Kidney (tissue), 14 donors: ENCODE results near the gene P4HB. TPM values are rescaled to one million over a fixed set of nuclear protein-coding genes. Genes with fewer than 3 reads are reported as not detected.

ENCODE experiments used
- DNase-seq, 5 donors: peaks; one replicate each; pipeline ENCODE4 v3.0.0-alpha.2; 2013 to 2020
- FAIRE-seq: peaks from 2 replicates; lab custom pipeline; 2012; peaks lifted over from hg19 to GRCh38; lab: Jason Lieb, UNC
- H3K27ac ChIP-seq, 2 donors: one replicate each; pipeline ENCODE4 v1.7.0; 2013; ENCODE audit warnings: low read depth in 2 of 2, low read length in 2 of 2, inconsistent platforms in 1 of 2
- H3K27me3 ChIP-seq: one replicate; pipeline ENCODE4 v1.7.1; 2013; ENCODE audit warnings: low read length, inconsistent platforms; ENCODE audit not compliant: control insufficient read depth, insufficient read depth
- H3K36me3 ChIP-seq, 3 donors: one replicate each; pipeline versions ENCODE4 v1.7.0 to v1.7.1; 2013; ENCODE audit warnings: low read length in 3 of 3, control low read depth in 1 of 3, inconsistent platforms in 1 of 3; ENCODE audit not compliant: insufficient read depth in 3 of 3, control insufficient read depth in 2 of 3
- H3K4me1 ChIP-seq, 3 donors: one replicate each; pipeline versions ENCODE4 v1.7.0 to v1.7.1; 2013; ENCODE audit warnings: low read length in 3 of 3, inconsistent platforms in 1 of 3, low read depth in 1 of 3; ENCODE audit not compliant: control insufficient read depth in 2 of 3, insufficient read depth in 2 of 3
- H3K4me3 ChIP-seq, 3 donors: one replicate each; pipeline versions ENCODE4 v1.7.0 to v1.8.1; 2013; ENCODE audit warnings: low read length in 3 of 3, control low read depth in 1 of 3, inconsistent platforms in 1 of 3
- H3K9ac ChIP-seq, 3 donors: one replicate each; pipeline versions ENCODE4 v1.7.0 to v1.7.1; 2013; ENCODE audit warnings: low read length in 3 of 3, control low read depth in 1 of 3, inconsistent platforms in 1 of 3
- H3K9me3 ChIP-seq, 3 donors: one replicate each; pipeline versions ENCODE4 v1.7.0 to v1.7.1; 2013; ENCODE audit warnings: low read length in 3 of 3, control low read depth in 1 of 3, inconsistent platforms in 1 of 3; ENCODE audit not compliant: control insufficient read depth in 2 of 3, insufficient read depth in 1 of 3
- CTCF ChIP-seq: IDR thresholded peaks from 3 replicates; pipeline ENCODE4 v1.5.1; 2012; ENCODE audit warnings: mild to moderate bottlenecking, moderate library complexity, borderline replicate concordance; ENCODE audit not compliant: insufficient read depth; ENCODE audit errors: extremely low read depth
- intact Hi-C: fragments of 100-400 bp; cut with DNase I; formaldehyde crosslinking; loops from one replicate; pipeline ENCODE4 v1.11.1; 2022
- polyA plus RNA-seq: library from polyadenylated mRNA; stranded (reverse); fragments of 350-450 nt; fragmentation: Illumina TruSeq; extraction: RNeasy Lipid Tissue Mini Kit (QIAGEN cat#74804); gene quantifications from one replicate; pipeline ENCODE4 v1.2.3, GENCODE V29; 2014; ENCODE audit warnings: low read depth, low replicate concordance; ENCODE audit not compliant: insufficient read depth
- total RNA-seq: library from RNA; stranded (reverse); fragmentation: NEBNext Ultra II Directional; extraction: Animal tissue kit (Norgen Biotek cat#: 25700); gene quantifications from one replicate; pipeline ENCODE4 v1.2.1, GENCODE V29; 2021
- donor health status: control.
- donor health status: control.
- donor health status: control.
- donor health status: control.
- donor health status: control.
- donor health status: DM: yes; HTN: yes; CAD: no.
- donor health status: Normal renal cell carcinoma (clear cell type).

The P4HB gene
- total and polyA plus RNA-seq, 2 donors from 2014 or later: 411 to 482 TPM

DNA sequence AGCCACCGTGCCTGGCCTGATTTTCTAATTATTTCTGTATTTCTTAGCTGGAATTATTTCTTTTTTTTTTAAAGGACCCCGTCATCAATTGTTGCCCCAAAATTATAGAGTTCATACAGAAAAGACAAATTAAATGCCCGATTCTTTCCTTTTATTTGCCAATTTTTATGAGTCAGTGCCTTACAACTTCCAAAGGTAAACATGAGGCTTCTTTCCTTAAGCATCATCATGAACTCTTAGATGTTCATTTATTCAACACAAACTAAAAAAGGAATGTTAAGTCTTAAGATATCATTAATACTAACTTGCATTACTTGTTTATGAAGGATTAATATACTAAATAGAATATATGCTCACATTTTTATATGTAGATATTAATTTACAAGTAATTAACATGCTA, 18.0 kb upstream of the P4HB start:
- H3K27me3 ChIP-seq: no peaks in the 10 kb centered on the region
- no peak overlapping the region for H3K27ac ChIP-seq
- no peak overlapping the region for H3K9ac ChIP-seq
- H3K36me3 ChIP-seq: no peaks in the 10 kb centered on the region
- DNase-seq: no peak
- intact Hi-C loops: no loop called here
- H3K4me1 ChIP-seq: no peaks in the 10 kb centered on the region
- FAIRE-seq: no peak
- TF ChIP-seq CTCF: no peak
- H3K9me3 ChIP-seq: no peaks in the 10 kb centered on the region
- H3K4me3 ChIP-seq: no peak overlapping the region

- FAIRE-seq: no peak
- peaks cover 0 to 3% (median 0%) of the 10 kb centered on the region in 3 donors for H3K4me1 ChIP-seq
Measured at GRCh38 chr17:81877569-81877968, 17.2 kb upstream of the P4HB start.

DNA sequence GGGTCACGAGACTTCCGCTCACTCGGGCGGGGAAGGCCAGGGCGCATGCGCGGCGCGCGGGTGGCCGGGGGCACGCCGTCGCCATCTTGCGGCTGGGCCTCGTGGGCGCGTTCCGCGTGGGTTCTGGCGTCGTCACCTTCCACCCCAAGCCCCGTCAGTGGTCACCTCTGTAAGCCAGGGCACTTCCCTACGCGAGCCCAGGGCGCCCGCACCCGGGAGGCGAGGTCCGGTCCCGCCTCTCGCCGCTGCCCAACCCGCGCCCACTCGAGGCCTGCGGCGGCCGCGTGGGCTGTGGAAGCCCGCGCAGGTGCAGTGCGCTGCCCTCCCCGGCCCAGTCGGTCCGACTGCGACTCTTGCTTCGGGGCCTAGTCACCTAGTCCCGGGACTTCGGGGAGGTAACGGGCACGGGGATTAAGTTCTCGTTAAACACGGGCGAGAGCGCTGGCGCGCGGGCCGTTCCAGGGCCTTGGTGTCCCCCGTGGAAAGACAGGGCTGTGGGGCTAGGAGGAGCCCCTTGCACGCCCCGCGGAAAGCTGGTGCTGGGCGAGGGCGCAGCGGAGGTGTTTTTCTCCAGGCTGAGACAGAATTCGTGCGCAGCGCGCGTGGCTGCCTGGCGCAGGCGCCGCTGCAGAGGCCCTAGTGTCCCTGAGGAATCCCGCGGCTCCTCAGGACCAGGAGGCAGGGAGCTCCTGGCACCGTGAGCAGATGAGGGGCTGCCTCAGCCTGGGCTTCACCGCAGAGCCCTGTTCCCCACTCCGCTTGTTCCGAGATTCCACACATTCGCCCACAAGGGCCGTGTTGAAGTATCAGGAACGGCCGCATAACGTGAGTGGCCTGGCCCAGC, 11.3 kb upstream of the P4HB start:
- TF ChIP-seq CTCF: peak; percentile 55
- H3K9ac ChIP-seq: peak overlapping the region; percentile 42 to 92 (median 88)
- H3K27me3 ChIP-seq: no peaks in the 10 kb centered on the region
- intact Hi-C loops: no loop called here
- H3K4me1 ChIP-seq: peaks cover 0 to 29% (median 21%) of the 10 kb centered on the region in 3 donors
- peak overlapping the region; percentile 98 to 99 for H3K27ac ChIP-seq
- H3K9me3 ChIP-seq: no peaks in the 10 kb centered on the region
- no peak for FAIRE-seq
- peak overlapping the region; percentile 68 to 88 (median 69) for H3K4me3 ChIP-seq
- peak; percentile 89 to 98 (median 96) for DNase-seq
- H3K36me3 ChIP-seq: peaks cover 0 to 10% (median 0%) of the 10 kb centered on the region in 3 donors

More at GRCh38 chr17:81877569-81877968, 17.2 kb upstream of the P4HB start:
- DNase-seq: no peak
- Histone ChIP-seq H3K9ac (no peak overlapping the region), H3K4me3 (no peak overlapping the region), H3K36me3 (no peaks in the 10 kb centered on the region), H3K9me3 (no peaks in the 10 kb centered on the region), H3K27ac (no peak overlapping the region), H3K27me3 (no peaks in the 10 kb centered on the region)
- intact Hi-C loops: no loop called here
- TF ChIP-seq CTCF: no peak
